GM23338 (cell line): ENCODE results near the gene ATF7IP. TPM values are rescaled to one million over a fixed set of nuclear protein-coding genes. Genes with fewer than 3 reads are reported as not detected.

Source experiments
- ATAC-seq: fragments of 200-7000 bp; cut with Tn5 transposase; 3 replicates; pipeline ENCODE4 v1.9.1; 2020
- DNase-seq: peaks from one replicate; pipeline ENCODE4 v3.0.0-alpha.2; 2015; ENCODE audit warnings: low spot score
- H2AFZ ChIP-seq: fragments of 200-600 bp; sonication (generic); 2 replicates; pipeline ENCODE4 v1.8.0; 2016; ENCODE audit warnings: antibody characterized with exemption, mild to moderate bottlenecking, moderate library complexity
- H3F3A ChIP-seq: fragments of 200-600 bp; sonication (generic); replicated peaks from 2 replicates; pipeline ENCODE4 v1.8.0; 2017; ENCODE audit warnings: antibody characterized with exemption, mixed run types, low read depth
- H3K27ac ChIP-seq: fragments of 200-600 bp; sonication (generic); 2 replicates; pipeline ENCODE4 v1.6.1; 2016; ENCODE audit warnings: low read depth
- H3K27me3 ChIP-seq: fragments of 200-600 bp; sonication (generic); 2 replicates; pipeline ENCODE4 v1.8.0; 2016; ENCODE audit warnings: mild to moderate bottlenecking, mixed run types, moderate library complexity; ENCODE audit not compliant: insufficient read depth
- H3K36me3 ChIP-seq: fragments of 200-600 bp; sonication (generic); 2 replicates; pipeline ENCODE4 v1.8.0; 2016; ENCODE audit warnings: mild to moderate bottlenecking; ENCODE audit not compliant: insufficient read depth
- H3K4me1 ChIP-seq: fragments of 200-600 bp; sonication (generic); 2 replicates; pipeline ENCODE4 v1.8.0; 2016; ENCODE audit warnings: mild to moderate bottlenecking, moderate library complexity; ENCODE audit not compliant: insufficient read depth
- H3K4me2 ChIP-seq: fragments of 200-600 bp; sonication (generic); 2 replicates; pipeline ENCODE4 v1.7.1; 2017; ENCODE audit warnings: mixed run types
- H3K4me3 ChIP-seq: fragments of 200-600 bp; sonication (generic); 2 replicates; pipeline ENCODE4 v1.6.1; 2016; ENCODE audit warnings: mixed run types
- H3K79me2 ChIP-seq: fragments of 200-600 bp; sonication (generic); replicated peaks from 2 replicates; pipeline ENCODE4 v1.8.0; 2017; ENCODE audit warnings: mild to moderate bottlenecking; ENCODE audit not compliant: insufficient read depth
- H3K9me2 ChIP-seq: fragments of 200-600 bp; sonication (generic); 2 replicates; pipeline ENCODE4 v1.8.0; 2017; ENCODE audit not compliant: insufficient read depth
- H4K20me1 ChIP-seq: fragments of 200-600 bp; sonication (generic); replicated peaks from 2 replicates; pipeline ENCODE4 v1.8.0; 2017; ENCODE audit warnings: mild to moderate bottlenecking; ENCODE audit not compliant: insufficient read depth
- H3K27ac Mint-ChIP-seq: 2 replicates; pipeline ENCODE4 v1.8.0; 2020; ENCODE audit warnings: inconsistent platforms, mild to moderate bottlenecking, moderate library complexity, mixed read lengths
- H3K27me3 Mint-ChIP-seq: 3 replicates; pipeline ENCODE4 v1.8.0; 2022; ENCODE audit warnings: low read depth, mild to moderate bottlenecking, moderate library complexity, mixed read lengths, inconsistent platforms; ENCODE audit not compliant: insufficient read depth, poor library complexity
- H3K36me3 Mint-ChIP-seq: 3 replicates; pipeline ENCODE4 v1.8.0; 2021; ENCODE audit warnings: low read depth, mild to moderate bottlenecking, inconsistent platforms, moderate library complexity, mixed read lengths
- H3K4me1 Mint-ChIP-seq: 3 replicates; pipeline ENCODE4 v1.8.0; 2020; ENCODE audit warnings: mild to moderate bottlenecking, inconsistent platforms, mixed read lengths
- H3K4me3 Mint-ChIP-seq: 3 replicates; pipeline ENCODE4 v1.8.0; 2021; ENCODE audit warnings: moderate library complexity, mild to moderate bottlenecking, inconsistent platforms, mixed read lengths
- H3K9me3 Mint-ChIP-seq: 3 replicates; pipeline ENCODE4 v1.8.0; 2020; ENCODE audit warnings: moderate library complexity, mild to moderate bottlenecking, inconsistent platforms, mixed read lengths
- CREB1 ChIP-seq: fragments of 250-450 bp; sonication (Bioruptor Pico); IDR thresholded peaks from 2 replicates; pipeline ENCODE4 v1.5.0; 2020; ENCODE audit warnings: low read depth, mild to moderate bottlenecking, moderate library complexity
- CTCF ChIP-seq, 2 experiments: fragments of 200-600 bp in 1 of 2; sonication (generic) in 1 of 2; conservative IDR thresholded peaks; 2 replicates each; pipeline versions ENCODE4 v1.5.1 to v1.6.1; 2016 to 2017; ENCODE audit warnings: antibody characterized with exemption in 2 of 2, low read depth in 2 of 2, mild to moderate bottlenecking in 2 of 2, moderate library complexity in 1 of 2
- ETS1 ChIP-seq: IDR thresholded peaks from 2 replicates; pipeline ENCODE4 v1.6.1; 2016; ENCODE audit warnings: antibody characterized with exemption
- EZH2 ChIP-seq: fragments of 200-600 bp; sonication (generic); IDR thresholded peaks from one replicate; pipeline ENCODE4 v1.8.0; 2017; ENCODE audit warnings: antibody characterized with exemption, mild to moderate bottlenecking, low read depth; ENCODE audit not compliant: unreplicated experiment
- EZH2phosphoT487 ChIP-seq: fragments of 200-600 bp; sonication (generic); IDR thresholded peaks from one replicate; pipeline ENCODE4 v1.8.1; 2018; ENCODE audit warnings: antibody characterized with exemption; ENCODE audit not compliant: unreplicated experiment
- JUNB ChIP-seq: IDR thresholded peaks from one replicate; pipeline ENCODE4 v1.6.1; 2016; ENCODE audit warnings: antibody characterized with exemption; ENCODE audit not compliant: unreplicated experiment
- NANOG ChIP-seq: IDR thresholded peaks from 2 replicates; pipeline ENCODE4 v1.6.1; 2016; ENCODE audit warnings: antibody characterized with exemption, borderline replicate concordance
- POLR2AphosphoS5 ChIP-seq: IDR thresholded peaks from 2 replicates; pipeline ENCODE4 v1.6.1; 2016; ENCODE audit warnings: antibody characterized with exemption, low read depth
- REST ChIP-seq: IDR thresholded peaks from one replicate; pipeline ENCODE4 v1.6.1; 2018; ENCODE audit warnings: antibody characterized with exemption; ENCODE audit not compliant: unreplicated experiment
- STAT1 ChIP-seq: IDR thresholded peaks from one replicate; pipeline ENCODE4 v1.6.1; 2016; ENCODE audit warnings: antibody characterized with exemption; ENCODE audit not compliant: unreplicated experiment
- ZNF114 ChIP-seq: fragments of 250-450 bp; sonication (Bioruptor Pico); IDR thresholded peaks from 2 replicates; pipeline ENCODE4 v1.5.0; 2020; ENCODE audit warnings: mild to moderate bottlenecking, moderate library complexity
- ZNF331 ChIP-seq: fragments of 250-450 bp; sonication (Bioruptor Pico); IDR thresholded peaks from 2 replicates; pipeline ENCODE4 v1.5.0; 2020; ENCODE audit warnings: low read depth, mild to moderate bottlenecking, moderate library complexity
- ZNF462 ChIP-seq: fragments of 250-450 bp; sonication (Bioruptor Pico); IDR thresholded peaks from 2 replicates; pipeline ENCODE4 v1.5.0; 2020; ENCODE audit warnings: mild to moderate bottlenecking, moderate library complexity
- polyA plus RNA-seq: library from polyadenylated mRNA; unstranded; fragments of >200 nt; fragmentation: Nextera tagmentation; extraction: Ambion mirVana; gene quantifications from 2 replicates; pipeline ENCODE4 v1.2.1, GENCODE V29; 2016
- total RNA-seq: library from RNA; depleted of rRNA; stranded (reverse); fragments of >200 nt; shearing (Covaris generic); gene quantifications from 2 replicates; pipeline ENCODE4 v1.2.3, GENCODE V29; 2014

ATF7IP gene
- total and polyA plus RNA-seq, 2 experiments from 2014 or later: 76.4 to 118 TPM

GRCh38 chr12:14399871-14400270 is 34.4 kb downstream of the ATF7IP start:
- no peak for ATAC-seq
- peaks cover 8% of the 10 kb centered on the region; the same call in 2 of the 3 replicates for H3K36me3 Mint-ChIP-seq
- no peaks in the 10 kb centered on the region; the same call in 2 of the 3 replicates for H3K9me3 Mint-ChIP-seq
- Histone ChIP-seq H3K79me2 (peaks cover 100% of the 10 kb centered on the region), H4K20me1 (peaks cover 50% of the 10 kb centered on the region), H3K36me3 (no peaks in the 10 kb centered on the region), H2AFZ (no peak overlapping the region), H3K4me3 (no peak overlapping the region), H3K4me2 (peak overlapping the region; percentile 35; the same call in 1 of the 2 replicates), H3K9me2 (no peaks in the 10 kb centered on the region), H3K4me1 (peaks cover 63% of the 10 kb centered on the region), H3F3A (no peaks in the 10 kb centered on the region), H3K27me3 (no peaks in the 10 kb centered on the region), H3K27ac (no peak overlapping the region)
- no peak for DNase-seq
- H3K4me3 Mint-ChIP-seq: no peak overlapping the region
- H3K27me3 Mint-ChIP-seq: peaks cover 7% of the 10 kb centered on the region
- TF ChIP-seq CREB1 (CRISPR knock-in tag) (no peak), EZH2 (no peak), ZNF114 (no peak), EZH2phosphoT487 (no peak), ZNF462 (CRISPR knock-in tag) (no peak), JUNB (no peak), STAT1 (no peak), POLR2AphosphoS5 (no peak), ZNF331 (CRISPR knock-in tag) (no peak), NANOG (no peak), REST (no peak), ETS1 (no peak), CTCF (conservative IDR thresholded peaks at IDR 0.05; ENCODE audit: low read depth in 2 of 2) (no peak)
- H3K27ac Mint-ChIP-seq: no peak overlapping the region
- peaks cover 66% of the 10 kb centered on the region for H3K4me1 Mint-ChIP-seq
